K562 (cell line): Measurements from ENCODE around the gene PXN. TPM values are rescaled to one million over a fixed set of nuclear protein-coding genes. Genes with fewer than 3 reads are reported as not detected.

ENCODE experiments used
- CTCF ChIP-seq, 3 experiments: IDR thresholded peaks in 2 of 3; conservative IDR thresholded peaks in 1 of 3; 2 replicates each; pipeline ENCODE4 v1.5.1; 2011 to 2012; ENCODE audit warnings: low read length in 3 of 3, mild to moderate bottlenecking in 3 of 3, control low read depth in 2 of 3, improper control_type of control experiment in 1 of 3, inconsistent platforms in 1 of 3, low read depth in 1 of 3, mixed read lengths in 1 of 3, moderate library complexity in 1 of 3; ENCODE audit not compliant: insufficient read depth in 2 of 3
- FOXP4 ChIP-seq: sonication (generic); formaldehyde crosslinking; IDR thresholded peaks from 2 replicates; pipeline ENCODE4 v1.8.0; 2022; ENCODE audit warnings: mild to moderate bottlenecking, missing genetic modification reagents, borderline replicate concordance
- KLF6 ChIP-seq: fragments of 250-450 bp; sonication (Bioruptor Pico); IDR thresholded peaks from 2 replicates; pipeline ENCODE4 v1.4.0; 2020; ENCODE audit warnings: mild to moderate bottlenecking, moderate library complexity, borderline replicate concordance
- ZNF239 ChIP-seq: fragments of 250-450 bp; sonication (Bioruptor Pico); IDR thresholded peaks from 2 replicates; pipeline ENCODE4 v1.4.0; 2020; ENCODE audit warnings: mild to moderate bottlenecking
- polyA plus RNA-seq, 8 experiments: library from polyadenylated mRNA; depleted of rRNA in 4 of 8; stranded (reverse) in 5 of 8; unstranded in 3 of 8; fragments of >200 nt; fragmentation: Nextera tagmentation in 2 of 8; fragmentation: Illumina TruSeq in 1 of 8; extraction: Ambion mirVana in 2 of 8; extraction: Trizol in 1 of 8; gene quantifications; 2 replicates each; pipeline versions ENCODE4 v1.2.1 to v1.2.3, GENCODE V29; 2011 to 2014; ENCODE audit warnings: inconsistent platforms in 1 of 8, missing spikeins in 1 of 8
- total RNA-seq, 7 experiments: library from RNA; depleted of rRNA in 6 of 7; stranded (reverse); fragments of >200 nt in 6 of 7; fragmentation: Illumina TruSeq in 2 of 7; extraction: Trizol in 2 of 7; gene quantifications; 2 replicates each; pipeline versions ENCODE4 v1.2.1 to v1.2.3, GENCODE V29; 2011 to 2021; ENCODE audit warnings: low replicate concordance in 1 of 7

Gene PXN
- total and polyA plus RNA-seq, 9 of the 15 experiments (the other 6 are each of a cell fraction or from before 2014, with no cell fraction given) = 4.0 to 74.1 (median 18.6) TPM

- TF ChIP-seq FOXP4 (CRISPR knock-in tag) (no peak), KLF6 (CRISPR knock-in tag) (no peak), CTCF (IDR thresholded peaks at IDR 0.05 in 2 of 3, conservative IDR thresholded peaks at IDR 0.05 in 1 of 3; ENCODE audit: insufficient read depth in 2 of 3, low read depth in 1 of 3, low read length in 3 of 3) (peak; percentile 68 to 93 (median 86)), ZNF239 (CRISPR knock-in tag) (0 out of 2 replicates have a peak, but pooled peaks have one; percentile 12)
Observed at GRCh38 chr12:120301962-120302815, 36.7 kb upstream of the PXN start, which contains the start of gene SIRT4 (continued).
